22Rv1 (cell line): ENCODE measurements around the gene FGFR4.

Experiments used
- ZFX ChIP-seq: fragments of 450-650 bp; IDR thresholded peaks from 2 replicates; pipeline ENCODE4 v1.6.1; 2017; ENCODE audit warnings: antibody characterized with exemption, borderline replicate concordance
- TF ChIP-seq, protein P1 (sequence below): fragments of 450-650 bp; IDR thresholded peaks from 2 replicates; pipeline ENCODE4 v1.5.1; 2017; ENCODE audit warnings: mild to moderate bottlenecking

DNA sequence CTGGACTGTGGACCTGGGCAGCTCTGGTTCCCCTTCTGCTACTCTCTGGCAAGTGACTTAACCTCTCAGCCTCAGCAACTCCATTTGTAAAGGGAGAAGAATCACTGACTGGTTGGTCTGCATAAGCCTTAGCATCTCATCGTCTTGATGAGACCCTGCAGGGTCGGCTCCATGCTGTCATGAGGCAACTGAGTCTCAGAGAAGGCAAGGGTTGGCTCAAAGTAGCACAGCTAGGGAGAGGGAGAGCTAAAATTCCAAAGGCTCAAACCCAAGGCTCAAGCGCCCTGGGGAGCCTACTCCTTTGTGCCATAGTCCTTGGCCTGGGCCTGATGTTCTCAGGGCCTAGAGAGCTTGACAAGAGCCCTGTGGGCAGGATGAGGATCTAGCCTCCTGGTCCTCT lies 4.5 kb downstream of the FGFR4 start:
- TF ChIP-seq, protein P1, sequence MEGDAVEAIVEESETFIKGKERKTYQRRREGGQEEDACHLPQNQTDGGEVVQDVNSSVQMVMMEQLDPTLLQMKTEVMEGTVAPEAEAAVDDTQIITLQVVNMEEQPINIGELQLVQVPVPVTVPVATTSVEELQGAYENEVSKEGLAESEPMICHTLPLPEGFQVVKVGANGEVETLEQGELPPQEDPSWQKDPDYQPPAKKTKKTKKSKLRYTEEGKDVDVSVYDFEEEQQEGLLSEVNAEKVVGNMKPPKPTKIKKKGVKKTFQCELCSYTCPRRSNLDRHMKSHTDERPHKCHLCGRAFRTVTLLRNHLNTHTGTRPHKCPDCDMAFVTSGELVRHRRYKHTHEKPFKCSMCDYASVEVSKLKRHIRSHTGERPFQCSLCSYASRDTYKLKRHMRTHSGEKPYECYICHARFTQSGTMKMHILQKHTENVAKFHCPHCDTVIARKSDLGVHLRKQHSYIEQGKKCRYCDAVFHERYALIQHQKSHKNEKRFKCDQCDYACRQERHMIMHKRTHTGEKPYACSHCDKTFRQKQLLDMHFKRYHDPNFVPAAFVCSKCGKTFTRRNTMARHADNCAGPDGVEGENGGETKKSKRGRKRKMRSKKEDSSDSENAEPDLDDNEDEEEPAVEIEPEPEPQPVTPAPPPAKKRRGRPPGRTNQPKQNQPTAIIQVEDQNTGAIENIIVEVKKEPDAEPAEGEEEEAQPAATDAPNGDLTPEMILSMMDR = no peak
- no peak for TF ChIP-seq ZFX
